Stimulated activated CD8-positive, alpha-beta memory T cell treated with anti-CD3 and anti-CD28 coated beads, Interleukin-12 subunit alpha, Interleukin-12 subunit beta, amount 100 ng/mL, for 24 hours (primary cell): ENCODE measurements around the gene PRDM12.

ENCODE experiments used
- DNase-seq: peaks from one replicate; pipeline ENCODE4 v3.0.0-alpha.2; 2020; ENCODE audit errors: extremely low read depth

The PRDM12 gene

DNA sequence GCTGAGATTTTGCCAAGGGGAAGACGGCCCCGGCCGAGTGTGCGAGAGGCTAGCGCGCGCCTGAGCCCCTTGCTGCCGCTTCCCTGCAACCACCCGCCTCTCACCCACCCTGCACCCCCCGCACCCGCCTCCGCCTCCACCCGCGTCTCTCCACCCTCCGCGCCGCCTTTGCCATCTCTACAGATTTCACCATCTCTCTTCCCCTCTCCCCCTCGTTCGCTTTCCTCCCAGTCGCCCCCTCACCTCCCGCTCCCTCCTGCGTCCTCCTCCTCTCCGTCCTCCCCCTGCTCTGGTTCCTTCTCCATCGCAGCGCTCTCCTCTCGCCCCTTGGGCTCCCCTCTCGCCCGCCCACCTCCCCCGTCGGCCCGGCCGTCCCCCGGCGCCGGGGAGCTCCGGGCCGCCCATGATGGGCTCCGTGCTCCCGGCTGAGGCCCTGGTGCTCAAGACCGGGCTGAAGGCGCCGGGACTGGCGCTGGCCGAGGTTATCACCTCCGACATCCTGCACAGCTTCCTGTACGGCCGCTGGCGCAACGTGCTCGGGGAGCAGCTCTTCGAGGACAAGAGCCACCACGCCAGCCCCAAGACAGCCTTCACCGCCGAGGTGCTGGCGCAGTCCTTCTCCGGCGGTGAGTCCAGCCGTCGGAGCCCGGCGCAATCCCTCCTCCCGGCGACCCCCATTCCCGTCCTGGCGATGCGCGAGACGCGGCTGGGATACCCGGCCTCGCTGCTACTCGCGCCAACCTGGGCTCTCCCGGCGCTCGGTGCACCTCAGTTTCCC lies at the start of gene PRDM12:
PRDM12 (plus strand) TSS at position 344 of the 778 bp plus-strand sequence; CDS start at position 404, 60 bp downstream.
- no peak for DNase-seq

DNA sequence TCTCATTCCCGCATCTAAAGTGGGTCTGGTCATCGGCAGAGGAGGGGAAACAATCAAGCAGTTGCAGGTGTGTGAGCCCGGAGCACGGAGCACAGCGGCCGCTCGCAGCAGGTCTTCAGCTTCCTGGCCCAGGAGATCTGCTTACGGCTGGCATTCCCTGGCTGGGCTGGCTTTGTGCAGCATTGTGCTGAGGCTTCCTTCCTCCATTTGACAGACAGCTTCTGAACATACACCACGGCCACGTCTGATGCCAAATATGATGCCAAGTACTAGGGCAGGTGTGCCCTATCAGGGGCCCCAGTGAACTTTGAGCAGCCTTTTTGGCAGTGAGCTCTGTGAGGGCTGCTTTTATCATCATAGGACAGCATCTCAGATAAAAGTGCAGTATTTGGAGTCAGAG lies 47.9 kb upstream of the PRDM12 start:
- DNase-seq, result no peak

DNA sequence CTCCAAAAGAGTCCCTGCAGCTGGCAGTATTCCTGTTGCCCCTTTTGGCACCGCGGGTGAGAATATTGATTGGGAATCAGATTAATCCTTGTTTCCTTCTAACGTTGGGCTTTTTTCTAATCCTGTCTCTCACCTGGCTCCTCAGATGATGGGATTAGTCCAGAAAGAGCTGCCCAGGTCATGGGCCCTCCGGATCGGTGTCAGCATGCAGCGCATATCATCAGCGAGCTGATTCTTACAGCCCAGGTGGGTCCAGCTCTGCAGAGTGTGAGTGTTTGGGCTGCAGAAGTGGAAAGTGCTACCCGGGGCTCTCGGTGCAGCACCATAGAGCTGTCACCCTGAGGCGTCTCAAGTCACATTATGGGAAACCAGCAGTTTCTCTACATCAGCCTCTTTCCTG lies 40.9 kb upstream of the PRDM12 start:
- DNase-seq, result no peak

DNA sequence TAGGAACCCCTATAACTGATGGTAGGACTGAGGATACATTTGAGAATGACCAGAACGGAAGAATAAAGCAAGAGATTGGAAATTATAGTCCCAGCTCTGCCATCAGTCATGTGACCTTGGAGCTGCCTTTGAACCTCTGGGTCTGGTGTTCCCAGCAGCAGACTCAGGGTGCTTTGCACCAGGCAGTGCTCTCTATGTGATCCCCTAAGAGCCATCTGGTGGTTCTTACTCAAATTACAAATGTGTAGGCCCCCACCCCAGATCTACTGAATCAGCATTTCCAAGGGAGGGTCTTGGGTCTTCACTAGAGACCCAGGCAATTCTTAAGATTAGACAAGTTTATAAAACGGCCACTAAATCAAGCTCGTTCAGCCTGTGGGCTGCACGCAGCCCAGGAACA lies 40.2 kb upstream of the PRDM12 start:
- DNase-seq, result no peak

DNA sequence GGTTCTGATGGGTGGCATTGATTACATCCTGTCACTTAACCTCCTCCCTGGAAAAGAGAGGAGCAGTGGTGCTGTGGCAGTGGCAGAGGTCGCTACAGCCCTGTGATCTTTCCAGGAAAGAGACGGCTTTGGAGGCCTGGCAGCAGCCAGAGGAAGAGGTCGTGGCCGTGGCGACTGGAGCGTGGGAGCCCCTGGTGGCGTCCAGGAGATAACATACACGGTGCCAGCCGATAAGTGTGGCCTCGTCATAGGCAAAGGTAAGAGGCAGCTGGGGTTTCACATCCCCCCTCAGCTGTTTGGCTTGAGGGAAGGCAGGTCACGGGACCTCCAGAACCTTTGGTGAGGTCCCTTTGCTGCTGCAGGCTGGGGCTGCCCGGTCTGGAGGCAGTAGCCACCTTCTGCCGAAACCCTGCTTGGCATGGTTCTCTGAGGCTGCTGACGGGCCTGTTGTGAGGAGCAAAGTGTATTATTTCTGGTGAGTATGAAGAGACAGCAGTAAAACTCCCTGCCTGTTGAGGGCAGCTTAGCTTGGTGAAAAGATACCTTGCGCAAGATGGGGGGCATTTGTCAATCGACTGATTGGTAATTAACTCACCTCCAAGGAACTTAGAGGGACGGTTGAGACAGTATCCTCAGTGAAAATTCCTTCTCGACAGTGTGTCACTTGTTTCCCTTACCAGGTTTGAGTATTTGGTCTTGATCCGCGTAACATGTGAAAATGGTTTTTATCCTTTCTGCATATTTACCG lies 38.0 kb upstream of the PRDM12 start:
- DNase-seq, result no peak

DNA sequence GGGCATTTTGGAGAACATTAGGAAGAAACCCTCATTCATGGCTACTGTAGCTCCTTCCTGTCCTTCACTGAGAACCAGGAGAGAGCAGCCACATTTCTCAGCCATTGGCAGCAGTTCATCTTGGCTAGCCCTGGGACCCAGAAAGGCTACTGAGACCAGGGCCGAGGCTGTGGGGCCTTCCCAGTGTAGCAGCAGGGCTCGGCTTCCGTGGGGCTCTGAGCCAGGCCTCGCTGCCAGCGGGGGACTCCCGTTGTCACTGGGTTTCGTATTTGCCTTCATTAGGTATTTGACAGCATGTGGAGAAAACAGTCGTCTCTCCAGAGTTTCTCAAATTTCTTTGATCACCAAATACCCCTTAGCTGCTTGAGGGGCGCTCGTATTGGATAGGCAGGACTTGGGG lies 37.3 kb upstream of the PRDM12 start:
- DNase-seq, result no peak

DNA sequence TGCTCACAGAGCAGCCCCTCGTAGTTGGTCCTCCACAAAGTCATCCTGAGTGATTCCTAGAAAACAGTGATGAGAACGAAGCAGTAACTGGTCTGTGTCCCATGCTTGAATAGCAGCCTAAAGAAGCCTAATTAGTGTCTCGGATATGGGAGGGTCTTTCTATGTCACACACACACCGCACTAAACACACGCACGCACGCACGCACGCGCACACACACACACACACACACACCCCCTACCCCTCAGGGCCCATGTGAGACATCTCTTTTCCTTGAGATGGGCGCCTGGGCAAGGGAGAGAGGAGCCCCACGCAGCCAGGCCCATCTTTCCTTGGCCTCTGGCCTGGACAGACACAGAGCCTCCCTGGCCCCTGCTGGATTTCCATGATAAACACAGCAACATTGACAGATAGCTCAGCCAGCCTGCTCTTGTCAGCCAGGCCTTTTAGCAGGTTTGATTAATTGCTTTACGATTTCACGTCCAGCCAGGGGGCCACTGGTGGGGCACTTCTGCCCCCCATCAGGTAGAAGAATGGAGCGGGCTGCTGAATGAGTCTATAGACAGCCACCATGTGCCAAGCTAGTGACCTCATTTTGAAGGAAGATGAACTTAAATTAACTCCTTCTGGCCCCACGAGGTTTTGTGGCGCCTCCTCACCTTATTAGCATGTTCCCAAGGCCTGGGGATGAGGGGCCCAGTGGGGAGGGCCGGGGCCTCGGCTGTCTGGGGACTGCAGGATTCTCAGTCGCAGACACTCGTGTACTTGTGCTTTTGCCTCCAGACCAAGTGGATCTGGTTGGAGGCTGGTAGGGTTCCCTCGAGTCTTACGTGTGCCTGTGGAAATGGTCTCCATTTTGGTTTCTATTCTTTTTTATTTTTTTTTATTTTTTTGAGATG lies 36.2 kb upstream of the PRDM12 start:
- DNase-seq, result no peak

DNA sequence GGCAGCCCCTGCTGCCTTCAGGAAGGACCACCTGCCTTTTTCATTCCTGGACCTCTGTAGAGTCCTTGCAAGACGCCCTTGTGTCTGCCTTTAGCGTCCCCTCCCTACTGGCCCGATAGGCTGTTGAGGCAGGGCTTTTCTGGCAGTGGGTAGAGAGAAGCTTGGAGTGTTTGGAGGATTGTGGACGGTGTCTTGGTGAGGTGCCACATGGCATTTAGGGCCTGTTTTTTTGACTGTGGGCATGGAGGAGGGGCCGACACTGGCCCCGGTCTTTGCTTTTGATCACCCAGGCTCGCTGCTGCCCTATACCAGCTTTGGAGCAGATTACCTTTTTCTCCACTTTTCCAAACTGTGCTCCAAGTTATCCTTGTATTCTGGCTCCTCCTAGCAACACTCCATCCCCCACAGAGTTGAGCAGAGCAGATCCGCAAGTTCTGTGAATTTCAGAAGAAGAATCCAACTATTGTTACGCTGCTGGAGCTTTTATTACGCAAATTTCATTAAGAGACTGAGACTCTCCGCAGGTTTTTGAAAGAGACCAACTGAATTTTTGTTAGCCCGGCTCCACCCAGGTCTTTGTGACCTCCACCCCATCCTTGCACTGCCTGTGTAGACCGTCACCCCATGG lies 34.8 kb upstream of the PRDM12 start:
- no peak for DNase-seq

DNA sequence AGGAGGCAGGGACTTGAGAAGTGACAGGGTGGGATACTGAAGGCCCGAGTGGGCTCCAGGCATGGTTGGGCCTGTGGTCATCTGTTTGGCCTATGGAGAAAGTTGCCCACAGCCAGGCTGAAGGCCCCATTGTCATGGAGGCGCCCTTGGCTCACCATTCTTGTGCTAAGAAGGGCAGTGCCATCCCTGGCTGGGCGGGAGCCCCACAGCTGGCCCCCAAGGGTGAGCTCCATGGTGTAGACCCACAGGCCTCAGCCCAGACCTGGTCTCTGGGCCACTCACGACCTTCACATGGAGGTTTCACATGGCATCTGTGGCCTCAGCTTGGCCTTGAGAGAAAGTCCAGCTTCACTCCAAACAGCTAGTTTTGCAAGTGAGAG lies 34.3 kb upstream of the PRDM12 start:
- DNase-seq, result no peak

DNA sequence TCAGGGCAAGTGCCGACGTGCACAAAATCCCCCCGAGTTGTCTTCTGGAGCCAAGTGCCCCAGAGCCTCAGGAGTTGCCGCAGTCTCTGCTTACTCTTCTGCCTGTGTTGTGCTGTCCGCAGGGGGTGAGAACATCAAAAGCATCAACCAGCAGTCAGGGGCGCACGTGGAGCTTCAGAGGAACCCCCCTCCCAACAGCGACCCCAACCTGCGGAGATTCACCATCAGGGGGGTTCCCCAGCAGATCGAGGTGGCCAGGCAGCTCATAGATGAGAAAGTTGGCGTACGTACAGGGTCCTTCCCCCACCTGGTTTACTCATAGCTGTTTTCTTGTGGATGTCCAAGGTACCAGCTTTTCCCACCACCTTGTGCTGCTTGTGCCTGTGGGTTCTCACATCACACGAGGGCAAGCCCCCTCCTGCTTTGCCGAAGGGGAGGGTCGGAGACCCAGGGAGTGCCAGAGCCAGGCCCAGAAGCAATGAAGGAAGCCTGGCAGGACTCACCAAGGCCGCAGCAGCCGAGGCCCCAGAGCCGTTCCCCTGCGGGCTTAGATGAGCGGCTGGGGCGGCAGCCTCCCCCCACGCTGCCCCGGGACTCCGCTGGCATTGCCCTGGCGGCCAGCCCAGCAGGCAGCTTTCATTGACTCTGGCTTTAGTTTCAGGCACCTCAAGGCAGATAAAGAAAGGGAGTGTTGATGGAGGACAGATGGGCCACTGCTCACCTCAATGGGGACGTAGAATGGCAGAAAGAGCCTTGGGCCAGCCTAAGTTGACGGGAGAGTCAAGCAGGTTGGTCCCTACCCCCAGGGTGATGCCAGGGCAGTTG lies 33.7 kb upstream of the PRDM12 start:
- DNase-seq, result no peak

DNA sequence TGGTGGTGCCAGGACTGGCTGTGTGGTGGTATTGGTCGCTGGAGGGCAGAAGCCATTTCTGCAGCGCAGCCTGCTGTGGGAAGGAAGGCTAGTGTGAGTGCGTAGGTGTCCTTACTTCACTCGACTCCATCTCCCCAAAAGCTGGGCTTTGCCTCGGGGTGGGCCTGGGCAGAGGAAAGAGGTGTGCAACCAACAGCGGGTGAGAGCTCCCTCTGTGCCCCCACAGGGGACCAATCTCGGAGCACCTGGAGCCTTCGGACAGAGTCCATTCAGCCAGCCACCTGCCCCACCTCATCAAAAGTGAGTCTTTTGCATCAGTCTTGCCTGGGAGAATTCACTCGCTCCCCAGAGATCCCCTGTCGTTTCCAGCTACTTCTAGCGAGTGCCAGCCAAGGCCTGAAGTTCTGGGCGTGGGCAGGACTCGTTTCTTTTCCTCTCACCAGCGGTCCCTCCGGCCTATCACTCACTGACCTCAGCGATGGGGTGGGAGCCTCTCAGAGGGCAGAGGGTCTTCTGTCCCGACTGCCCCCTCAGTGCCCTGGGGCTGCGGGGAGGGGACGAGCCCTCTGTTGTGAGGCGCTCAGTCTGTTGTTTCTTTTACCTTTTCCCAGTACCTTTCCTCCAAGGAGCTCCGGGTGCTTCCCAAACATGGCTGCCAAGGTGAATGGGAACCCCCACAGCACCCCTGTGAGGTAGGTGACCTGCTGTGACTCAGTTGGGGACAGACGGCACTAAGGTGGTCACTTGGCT lies 32.9 kb upstream of the PRDM12 start:
- DNase-seq, result no peak

DNA sequence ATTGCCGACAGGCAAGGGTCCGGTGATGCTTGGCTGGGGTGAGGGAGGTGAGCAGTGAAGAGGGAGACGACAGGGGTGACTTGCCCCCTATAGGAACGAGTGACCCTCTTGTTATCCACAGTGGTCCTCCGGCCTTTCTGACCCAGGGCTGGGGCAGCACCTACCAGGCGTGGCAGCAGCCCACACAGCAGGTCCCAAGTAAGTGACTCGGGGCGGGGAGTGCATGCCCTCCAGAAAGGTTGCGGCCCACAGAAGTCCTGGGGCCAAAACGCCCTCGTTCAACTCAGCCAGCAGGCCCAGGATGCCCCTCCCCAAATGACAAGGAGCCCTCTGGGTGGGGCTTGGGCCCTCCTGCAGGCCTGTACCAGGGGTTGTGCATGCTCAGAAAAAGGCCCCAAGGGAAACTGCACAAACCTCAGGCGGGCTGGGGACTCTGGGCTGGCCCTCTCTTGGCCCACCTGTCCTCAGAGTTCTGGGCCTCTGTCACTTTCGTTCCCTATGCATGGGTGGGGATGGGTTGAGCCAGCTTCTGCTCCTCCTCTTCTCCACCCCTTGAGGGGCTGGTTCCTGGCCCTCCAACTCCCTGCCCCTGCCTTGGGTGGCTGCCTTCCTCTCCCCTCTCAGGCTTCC lies 32.2 kb upstream of the PRDM12 start:
- no peak for DNase-seq

DNA sequence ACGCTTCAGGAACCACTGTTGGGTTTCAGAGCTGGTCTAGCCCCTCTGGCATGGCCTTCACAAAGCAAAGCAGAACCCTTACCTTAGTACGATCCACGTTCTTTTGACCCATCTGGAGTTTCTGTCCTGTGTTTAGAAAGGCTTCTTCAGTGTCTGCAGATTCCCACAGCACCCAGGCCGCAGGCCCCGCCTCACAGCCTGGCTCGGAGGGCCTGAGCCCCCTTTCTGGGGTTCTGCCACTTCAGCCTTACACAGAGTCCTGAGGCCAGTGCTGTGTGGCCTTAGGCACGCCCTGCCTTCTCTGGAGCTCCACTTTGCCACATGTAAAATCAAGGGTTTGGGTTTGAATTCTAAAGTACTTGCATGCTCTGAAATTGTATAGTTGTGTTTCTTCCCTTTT lies 31.6 kb upstream of the PRDM12 start:
- DNase-seq, result no peak

DNA sequence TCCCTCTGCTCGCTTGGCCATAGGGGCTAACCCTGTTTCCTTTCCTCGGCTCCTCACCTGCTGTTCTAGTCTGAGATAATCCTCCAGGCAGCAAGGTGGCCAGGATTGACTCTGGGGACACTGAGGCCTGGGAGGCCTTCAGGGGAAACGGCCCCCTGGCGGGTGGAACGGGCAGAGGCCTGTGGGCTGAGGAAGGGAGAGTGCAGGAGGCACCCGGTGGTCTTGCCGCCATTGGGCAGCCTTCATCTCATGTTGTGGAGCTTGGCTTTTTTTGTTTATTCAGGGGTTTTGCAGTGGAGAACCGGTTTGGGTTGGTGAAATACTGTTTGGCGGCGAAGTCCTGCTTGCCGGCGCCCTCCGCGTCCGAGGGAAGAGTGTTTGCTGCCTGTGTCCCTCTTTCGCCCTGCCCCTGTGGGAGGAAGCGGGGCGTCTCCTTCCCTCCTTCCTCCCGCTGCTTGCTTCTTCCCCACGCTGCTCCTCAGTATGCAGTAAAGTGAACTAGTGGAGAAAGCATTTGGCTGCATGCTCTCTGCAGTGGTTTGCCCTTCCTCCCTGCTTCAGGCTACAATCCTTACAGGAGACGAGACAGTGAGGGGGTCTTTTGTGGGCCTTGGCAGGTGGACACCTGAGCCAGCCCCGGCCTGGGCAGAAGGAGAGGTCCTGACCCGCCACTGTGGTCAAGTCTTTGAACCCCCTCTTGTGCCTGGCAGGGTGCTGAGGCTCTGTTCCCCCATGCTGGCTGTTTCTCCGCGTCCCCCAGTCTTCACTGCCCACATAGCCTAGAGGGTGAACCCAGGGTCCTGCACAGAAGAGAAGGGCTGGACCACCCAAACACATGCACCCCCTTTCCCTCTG lies 30.8 kb upstream of the PRDM12 start:
- DNase-seq, result no peak

DNA sequence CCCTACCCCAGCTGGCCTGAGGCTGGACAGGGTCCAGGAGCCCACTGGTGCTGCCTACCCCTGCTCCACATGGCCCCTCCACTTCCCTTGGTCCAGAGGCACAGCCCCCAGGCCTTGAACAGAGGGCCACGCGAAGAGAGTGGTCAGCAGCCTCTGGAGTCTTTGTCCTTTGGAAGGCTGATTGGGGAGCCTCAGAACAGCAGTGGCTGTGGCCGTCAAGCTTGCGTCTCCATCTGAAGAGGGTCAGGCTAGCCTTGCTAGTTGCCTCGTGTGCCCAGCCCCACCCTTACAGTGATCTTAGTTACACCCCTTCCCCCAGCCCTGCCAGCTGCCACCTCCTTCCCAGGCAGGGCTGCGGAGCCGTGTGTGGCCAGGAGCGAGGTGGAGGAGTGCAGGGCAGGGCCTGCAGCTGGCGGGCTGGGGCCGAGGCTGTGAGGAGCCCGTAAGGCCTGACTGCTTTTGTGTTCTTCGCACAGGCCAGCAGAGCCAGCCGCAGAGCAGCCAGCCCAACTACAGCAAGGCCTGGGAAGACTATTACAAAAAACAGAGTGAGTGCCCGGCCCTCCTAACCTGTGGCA lies 30.1 kb upstream of the PRDM12 start:
- no peak for DNase-seq

DNA sequence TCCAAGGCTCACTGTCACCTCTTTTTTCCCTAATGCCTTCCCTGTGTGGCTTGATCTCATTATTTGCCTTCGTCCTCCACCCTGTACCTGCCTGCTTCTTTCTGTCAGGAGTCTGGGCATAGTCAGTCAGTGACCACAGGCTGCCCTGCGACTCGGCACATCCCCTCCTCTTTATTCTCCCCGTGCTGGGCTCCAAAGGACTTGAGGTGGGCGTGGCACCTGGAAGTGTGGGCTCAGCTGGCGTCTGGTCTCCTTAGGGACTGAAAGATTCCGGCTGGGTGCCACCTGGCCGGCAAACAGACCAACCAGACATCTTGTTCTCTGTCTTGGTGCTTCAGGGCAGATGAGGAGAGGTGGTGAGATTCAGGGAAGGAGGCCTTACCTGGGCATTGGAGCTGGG lies 29.6 kb upstream of the PRDM12 start:
- DNase-seq, result no peak

DNA sequence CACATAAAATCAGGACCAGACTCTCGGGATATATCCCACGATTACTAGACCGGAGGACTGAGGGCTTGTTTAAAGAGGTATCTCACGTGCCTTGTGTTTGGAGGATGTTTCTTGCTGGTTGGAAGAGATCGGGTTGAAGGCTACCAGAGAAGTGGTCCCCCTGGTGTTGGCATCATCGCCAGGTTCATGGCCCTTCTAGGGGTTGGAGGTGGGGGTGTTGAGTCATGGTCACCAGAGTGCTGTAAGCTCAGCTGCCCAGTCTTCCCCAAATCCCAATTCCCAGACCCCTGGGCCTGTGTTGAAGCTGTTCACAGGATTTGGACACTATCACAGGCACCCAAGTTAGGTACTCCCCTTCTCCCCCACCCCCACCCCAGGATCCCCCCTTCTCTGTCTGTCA lies 29.1 kb upstream of the PRDM12 start:
- DNase-seq, result no peak
